Jurkat, Clone E6-1 (cell line): Measurements from ENCODE around the gene TBCK.

Experiments
- DNase-seq: peaks from one replicate; pipeline ENCODE4 v3.0.0-alpha.2; 2011; ENCODE audit warnings: low read depth, low spot score
- H3K4me3 ChIP-seq: 2 replicates; pipeline ENCODE4 v1.5.1; 2011; ENCODE audit warnings: mild to moderate bottlenecking, low read length, control low read depth, moderate library complexity

The TBCK gene

DNA sequence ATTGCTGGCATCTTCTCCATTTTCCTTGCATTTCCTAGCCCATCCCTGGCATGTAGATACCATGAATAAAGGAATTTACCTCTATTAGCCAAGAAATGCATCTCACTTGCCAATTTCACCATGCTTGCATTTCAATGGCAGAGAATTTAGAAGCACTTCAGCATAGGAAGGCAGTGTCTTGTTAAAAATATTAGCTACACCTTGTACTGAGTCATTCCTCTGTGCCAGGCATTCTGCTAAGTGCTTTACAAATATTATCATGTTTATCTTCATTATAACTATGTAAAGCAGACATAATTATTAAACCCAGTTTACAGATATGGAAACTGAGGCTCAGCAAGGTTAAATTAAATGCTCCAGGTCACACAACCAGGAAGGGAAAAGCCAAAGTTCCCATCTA, 282.5 kb downstream of the TBCK start:
- H3K4me3 ChIP-seq, result no peak overlapping the region

DNA sequence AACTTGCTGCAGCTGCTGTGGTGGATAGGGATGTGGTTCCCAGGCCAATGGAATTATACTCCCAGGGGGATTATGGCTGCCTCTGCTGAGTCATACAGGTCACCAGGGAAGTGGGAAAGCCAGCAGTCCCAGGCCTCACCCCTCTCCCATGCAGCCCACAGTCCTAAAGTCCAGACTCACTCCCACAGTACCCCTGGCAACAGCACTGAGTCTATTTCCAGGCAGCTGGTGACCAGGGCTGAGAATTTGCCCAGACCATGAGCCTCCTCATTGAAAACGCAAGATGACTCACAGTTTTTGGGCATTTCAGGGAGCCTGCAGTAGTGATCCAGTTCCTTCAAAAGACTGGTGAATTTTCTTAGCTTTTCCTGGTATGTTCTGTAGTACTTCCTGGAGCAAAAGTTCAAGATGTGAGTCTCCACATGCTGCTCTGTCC, 283.1 kb downstream of the TBCK start:
- H3K4me3 ChIP-seq, result no peak overlapping the region
- DNase-seq, result no peak

More for the DNA sequence above, 282.5 kb downstream of the TBCK start:
- no peak for DNase-seq

DNA sequence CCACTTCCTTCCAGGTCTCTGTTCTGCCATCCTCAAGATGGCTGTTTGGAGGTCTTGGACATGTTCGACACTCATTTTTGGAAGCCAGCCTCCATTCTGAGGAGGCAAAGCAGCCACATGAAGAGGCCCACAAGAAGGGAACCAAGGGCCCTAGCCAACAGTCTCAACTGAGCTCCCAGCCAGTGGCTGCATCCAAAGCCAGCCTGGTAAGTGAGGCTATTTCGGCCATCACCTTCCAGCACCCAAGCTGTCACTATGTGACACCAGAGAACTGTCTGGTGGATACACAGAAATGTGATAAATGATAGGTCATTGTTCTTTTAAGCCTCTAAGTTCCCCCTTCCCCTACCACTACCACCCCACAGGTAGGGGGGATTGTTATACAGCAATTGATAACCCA, 293.6 kb downstream of the TBCK start:
- DNase-seq, result no peak
- no peak overlapping the region for H3K4me3 ChIP-seq

GRCh38 chr4:106021737-106022410, 294.1 kb downstream of the TBCK start:
- no peak for DNase-seq
- no peak overlapping the region for H3K4me3 ChIP-seq

GRCh38 chr4:106019771-106020170, 296.2 kb downstream of the TBCK start:
- no peak for DNase-seq

DNA sequence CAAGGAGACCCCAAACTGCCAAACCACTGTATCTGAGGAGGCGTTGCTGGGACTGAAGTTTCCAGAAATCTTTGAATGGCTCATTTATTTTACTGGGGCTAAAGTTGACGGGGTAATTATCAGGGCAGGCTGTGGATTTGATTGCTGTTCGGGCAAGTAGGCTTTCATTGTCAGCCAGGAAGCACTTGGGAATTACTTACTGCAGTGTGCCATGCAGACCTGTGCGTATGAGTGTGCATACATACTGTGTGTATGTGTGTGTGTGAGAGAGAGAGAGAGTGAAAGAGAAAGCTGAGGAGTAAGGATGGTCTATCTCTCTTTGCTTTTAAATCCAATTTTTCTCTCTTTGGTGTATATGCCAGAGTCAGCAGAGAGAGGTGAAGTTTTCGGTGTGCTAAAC, 298.0 kb downstream of the TBCK start:
- H3K4me3 ChIP-seq, result no peak overlapping the region
- no peak for DNase-seq

More at GRCh38 chr4:106019771-106020170, 296.2 kb downstream of the TBCK start:
- no peak overlapping the region for H3K4me3 ChIP-seq

GRCh38 chr4:106011387-106011786, 304.6 kb downstream of the TBCK start:
- H3K4me3 ChIP-seq, result no peak overlapping the region
- no peak for DNase-seq

DNA sequence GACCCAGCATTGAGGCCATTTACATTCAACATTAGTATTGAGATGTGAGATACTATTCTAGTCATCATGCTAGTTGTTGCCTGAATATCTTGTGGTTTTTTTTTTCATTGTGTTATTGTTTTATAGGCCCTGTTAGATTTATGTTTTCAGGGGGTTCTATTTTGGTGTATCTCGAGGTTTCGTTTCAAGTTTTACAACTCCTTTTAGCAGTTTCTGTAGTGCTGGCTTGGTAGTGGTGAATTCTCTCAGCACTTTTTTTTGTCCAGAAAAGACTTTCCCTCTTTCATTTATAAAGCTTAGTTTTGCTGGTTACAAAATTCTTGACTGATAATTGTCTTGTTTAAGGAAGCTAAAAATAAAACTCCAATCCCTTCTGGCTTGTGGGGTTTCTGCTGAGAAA, 305.2 kb downstream of the TBCK start:
- DNase-seq, result no peak
- no peak overlapping the region for H3K4me3 ChIP-seq

DNA sequence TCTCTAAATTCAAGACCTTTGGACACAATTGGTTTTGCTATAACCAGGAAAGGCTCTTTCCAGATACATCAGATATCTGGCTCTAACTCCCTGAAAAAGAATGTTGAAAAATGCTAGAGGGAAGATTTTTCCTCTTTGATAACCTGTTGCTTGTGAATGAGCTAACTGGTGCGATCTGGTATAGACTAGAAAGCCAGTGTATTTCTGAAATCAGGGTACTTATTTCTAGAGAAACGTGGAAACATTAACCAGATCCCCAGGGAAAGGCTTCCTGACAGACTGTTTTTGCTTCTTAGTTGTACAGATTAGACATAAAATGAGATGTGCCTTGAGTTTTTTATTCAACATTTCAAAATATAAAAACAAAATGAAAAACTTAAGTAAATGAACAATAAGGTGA, 313.0 kb downstream of the TBCK start:
- no peak for DNase-seq
- no peak overlapping the region for H3K4me3 ChIP-seq

- DNase-seq, result no peak
- H3K4me3 ChIP-seq, result no peak overlapping the region
Measured at GRCh38 chr4:105998171-105999063, 317.6 kb downstream of the TBCK start.

DNA sequence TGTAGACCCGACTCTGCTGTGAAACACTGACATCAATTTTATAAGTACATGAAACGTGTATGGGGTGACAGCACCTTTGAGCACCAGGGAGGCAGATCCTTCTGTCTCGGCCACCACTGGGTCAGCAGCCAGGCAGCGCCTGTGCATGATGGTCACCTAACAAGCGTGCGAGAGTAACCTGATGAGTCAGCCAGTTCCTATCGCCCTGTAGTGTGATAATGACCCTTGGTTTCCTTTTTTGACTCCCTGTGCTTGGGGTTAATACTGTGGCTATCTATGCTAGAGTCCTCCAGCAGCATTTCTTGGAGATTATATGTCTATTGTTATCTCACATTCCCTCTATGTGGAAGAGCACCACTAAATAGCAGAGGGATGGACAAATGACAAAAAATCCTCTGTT, 319.2 kb downstream of the TBCK start:
- DNase-seq, result no peak

GRCh38 chr4:105994841-105995501, 321.0 kb downstream of the TBCK start:
- H3K4me3 ChIP-seq, result no peak overlapping the region
- DNase-seq, result no peak

More for the DNA sequence above, 319.2 kb downstream of the TBCK start:
- no peak overlapping the region for H3K4me3 ChIP-seq

DNA sequence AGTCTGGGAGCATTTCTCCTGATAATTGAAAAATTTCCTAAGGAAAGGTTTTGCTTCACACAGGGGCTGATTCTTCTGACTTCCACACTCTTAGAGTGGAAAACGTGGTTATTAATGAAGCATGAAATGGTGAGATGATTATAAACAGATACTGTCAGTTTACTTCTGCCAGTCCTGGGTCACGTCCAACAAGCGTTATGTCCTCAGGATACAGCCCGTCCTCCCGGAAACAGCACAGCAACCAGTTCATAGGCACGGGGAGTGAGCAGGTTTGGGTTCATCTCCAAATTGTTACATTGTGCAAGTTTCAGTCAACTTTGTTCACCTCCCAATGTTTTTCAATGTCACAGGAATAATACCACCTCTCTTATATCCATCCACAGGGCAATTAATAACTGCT, 321.9 kb downstream of the TBCK start:
- DNase-seq, result no peak

DNA sequence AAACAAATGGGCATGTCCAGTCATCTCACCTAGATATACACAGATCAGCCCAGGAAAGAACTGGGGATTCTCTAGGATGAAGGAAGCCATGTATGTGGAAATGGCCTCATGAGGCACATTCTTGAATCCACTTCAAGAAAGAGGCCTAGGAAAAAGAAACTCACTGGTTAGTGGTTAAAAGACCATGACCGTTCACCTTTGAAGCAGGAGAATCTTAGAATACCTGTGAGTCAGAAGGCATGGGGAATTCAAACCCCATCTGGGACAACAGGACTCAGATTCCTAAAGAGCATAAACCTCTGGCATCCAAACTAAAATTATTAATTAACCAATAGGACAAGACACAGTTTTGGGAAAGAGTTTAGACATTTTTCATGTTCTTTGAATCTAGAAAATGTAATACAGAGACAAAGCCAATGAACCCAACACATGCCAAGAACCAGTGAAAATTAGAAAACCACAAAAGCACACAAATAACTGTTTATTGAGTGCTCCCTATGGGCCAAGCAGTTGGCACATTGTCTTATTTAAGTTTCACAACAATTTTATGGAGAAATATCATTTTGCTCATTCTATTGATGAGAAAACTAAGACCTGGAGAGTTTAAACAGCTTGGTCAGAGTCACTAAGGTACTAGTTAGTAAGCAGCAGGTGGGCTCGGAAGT, 323.2 kb downstream of the TBCK start:
- H3K4me3 ChIP-seq, result no peak overlapping the region
- DNase-seq, result no peak

More for the DNA sequence above, 321.9 kb downstream of the TBCK start:
- no peak overlapping the region for H3K4me3 ChIP-seq

DNA sequence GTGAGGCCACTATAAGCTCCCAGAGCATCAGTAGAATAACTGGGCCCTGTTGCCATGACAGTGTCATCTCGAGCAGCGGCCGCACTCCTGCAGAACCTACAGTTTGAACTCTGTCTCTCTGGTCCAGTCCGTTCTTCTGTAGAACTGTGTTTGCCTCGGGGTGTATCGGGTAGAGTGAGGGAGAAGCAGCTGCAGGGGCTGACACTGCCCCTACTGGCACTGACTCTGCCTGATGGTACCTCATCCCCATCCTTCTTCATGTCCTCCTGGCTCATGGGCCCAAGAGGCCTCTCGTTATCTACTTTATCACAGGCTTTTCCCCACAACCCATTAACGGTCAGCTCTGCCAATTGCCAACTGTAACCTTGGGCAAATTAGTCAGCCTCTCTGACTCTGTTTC, 324.3 kb downstream of the TBCK start:
- DNase-seq, result no peak
- H3K4me3 ChIP-seq, result no peak overlapping the region
